Inflammatory macrophage treated with lipopolysaccharide for 4 hours (primary cell): ENCODE results near the gene DIDO1.
A peak's percentile ranks its signal among the peaks of the same experiment; 100 is the strongest.

ENCODE experiments used
- DNase-seq: peaks from one replicate; pipeline ENCODE4 v3.0.0-alpha.2; 2020

The DIDO1 gene

GRCh38 chr20:62846166-62846890, 80.0 kb downstream of the DIDO1 start:
- no peak for DNase-seq

- DNase-seq, result no peak
Measured at GRCh38 chr20:62845416-62846160, 80.7 kb downstream of the DIDO1 start.

GRCh38 chr20:62844182-62844581, 82.1 kb downstream of the DIDO1 start:
- DNase-seq, result no peak

DNA sequence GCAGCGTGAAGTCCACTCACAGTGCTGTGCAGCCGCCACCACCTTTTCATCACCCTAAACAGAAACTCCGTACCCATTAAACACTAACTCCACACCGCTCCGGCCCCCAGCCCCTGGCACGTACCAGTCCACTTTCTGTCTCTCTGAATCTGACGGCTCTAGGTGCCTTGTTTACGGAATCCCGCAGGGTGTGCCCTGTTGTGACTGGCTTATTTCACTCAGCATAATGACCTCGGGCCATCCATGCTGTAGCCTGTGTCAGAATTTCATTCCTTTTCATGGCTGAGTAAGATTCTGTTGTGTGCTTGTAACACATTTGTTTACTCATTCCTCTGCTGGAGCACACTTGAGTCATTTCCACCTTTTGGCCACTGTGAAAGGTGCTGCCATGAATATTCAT, 82.6 kb downstream of the DIDO1 start:
- no peak for DNase-seq

GRCh38 chr20:62841705-62842212, 84.5 kb downstream of the DIDO1 start:
- DNase-seq, result no peak

DNA sequence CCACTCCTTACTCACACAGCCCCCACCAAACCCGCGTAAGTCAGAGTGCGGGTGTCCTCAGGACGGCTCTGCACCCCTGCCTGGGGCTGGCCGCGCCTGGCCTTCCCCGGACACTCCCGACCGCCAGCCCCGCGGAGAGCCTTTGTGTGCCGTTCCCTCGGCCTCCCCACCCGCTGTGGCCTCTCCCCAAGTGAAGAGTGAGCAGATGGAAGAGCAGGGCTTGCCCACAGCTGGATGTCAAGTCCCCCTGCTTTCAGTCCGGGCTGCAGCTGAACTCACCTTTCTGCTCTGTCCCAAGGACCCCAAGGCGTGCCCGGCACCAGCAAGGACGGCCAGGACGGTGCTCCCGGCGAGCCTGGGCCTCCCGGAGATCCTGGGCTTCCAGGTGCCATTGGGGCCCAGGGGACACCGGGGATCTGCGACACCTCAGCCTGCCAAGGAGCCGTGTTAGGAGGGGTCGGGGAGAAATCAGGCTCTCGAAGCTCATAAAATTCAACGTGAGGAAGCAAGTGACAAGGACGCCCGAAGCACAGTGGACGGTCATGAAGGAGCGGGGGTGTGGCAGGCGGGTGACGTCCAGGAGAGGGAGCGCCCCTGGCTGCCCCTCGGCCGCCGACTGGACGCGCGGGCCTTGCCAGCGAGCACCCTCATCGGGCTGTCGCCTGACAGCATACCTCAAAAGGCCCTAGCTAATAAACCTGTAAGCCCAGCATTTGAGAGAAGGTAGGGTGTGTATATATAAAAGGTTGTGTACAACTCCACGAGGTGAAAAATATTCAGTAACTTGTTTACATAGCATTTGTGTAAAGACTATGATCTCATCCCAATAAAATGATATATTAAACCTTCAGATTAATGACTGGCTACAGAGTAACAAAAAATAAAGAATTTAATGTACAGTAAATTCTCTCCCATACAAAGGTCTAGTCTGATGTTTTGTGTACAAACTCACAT, 85.8 kb downstream of the DIDO1 start:
- DNase-seq, result no peak

GRCh38 chr20:62839816-62840215, 86.5 kb downstream of the DIDO1 start:
- no peak for DNase-seq

- DNase-seq, result no peak
Measured at GRCh38 chr20:62839261-62839660, 87.0 kb downstream of the DIDO1 start.

DNA sequence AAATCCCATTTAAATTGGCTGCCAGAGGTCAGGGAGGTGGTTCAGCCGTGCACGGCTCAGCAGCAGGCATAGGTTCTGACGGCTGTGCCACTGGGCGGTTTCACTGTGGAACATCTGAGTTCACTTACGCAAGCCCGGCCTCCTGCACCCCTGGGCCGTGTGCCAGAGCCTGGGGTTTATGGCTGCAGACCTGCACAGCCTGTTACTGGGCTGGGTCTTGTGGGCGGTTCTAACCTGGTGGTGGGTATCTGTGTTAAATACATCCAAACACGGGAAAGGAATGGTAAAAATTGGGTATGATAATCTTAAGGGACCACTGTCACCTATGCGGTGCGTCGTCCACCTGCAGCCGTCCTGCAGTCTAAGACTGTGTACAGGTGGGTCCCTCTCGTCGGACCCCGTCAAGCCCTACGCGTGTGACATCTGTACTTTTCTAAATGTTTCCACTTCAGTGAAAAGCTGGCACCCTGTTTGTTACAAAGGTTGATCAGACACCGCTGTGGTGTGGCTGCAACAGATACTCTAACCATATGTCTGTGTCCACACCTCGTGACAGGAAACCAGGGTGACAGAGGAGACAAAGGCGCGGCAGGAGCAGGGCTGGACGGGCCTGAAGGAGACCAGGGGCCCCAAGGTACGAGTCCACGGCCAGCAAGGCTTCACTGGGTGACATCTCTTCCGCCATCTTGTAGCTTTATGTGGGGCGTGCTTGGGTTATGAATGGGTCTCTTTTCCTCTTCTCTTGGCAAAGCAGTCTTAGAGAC, 88.0 kb downstream of the DIDO1 start:
- no peak for DNase-seq

DNA sequence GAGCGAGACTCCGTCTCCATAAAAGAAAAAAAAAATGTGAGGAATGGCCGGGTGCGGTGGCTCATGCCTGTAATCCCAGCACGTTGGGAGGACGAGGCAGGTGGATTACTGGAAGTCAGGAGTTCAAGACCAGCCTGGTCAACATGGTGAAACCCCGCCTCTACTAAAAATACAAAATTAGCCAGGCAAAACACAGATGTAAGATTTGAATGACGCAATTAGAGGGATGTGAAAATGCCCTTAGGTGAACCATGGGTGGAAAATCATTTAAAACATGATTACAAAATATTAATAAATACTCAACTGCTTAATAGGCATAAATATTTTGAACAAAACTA, 88.5 kb downstream of the DIDO1 start:
- DNase-seq, result peak; percentile 33

- DNase-seq, result no peak
Measured at GRCh38 chr20:62836967-62837490, 89.3 kb downstream of the DIDO1 start.

GRCh38 chr20:62835931-62836861, 90.1 kb downstream of the DIDO1 start:
- no peak for DNase-seq

DNA sequence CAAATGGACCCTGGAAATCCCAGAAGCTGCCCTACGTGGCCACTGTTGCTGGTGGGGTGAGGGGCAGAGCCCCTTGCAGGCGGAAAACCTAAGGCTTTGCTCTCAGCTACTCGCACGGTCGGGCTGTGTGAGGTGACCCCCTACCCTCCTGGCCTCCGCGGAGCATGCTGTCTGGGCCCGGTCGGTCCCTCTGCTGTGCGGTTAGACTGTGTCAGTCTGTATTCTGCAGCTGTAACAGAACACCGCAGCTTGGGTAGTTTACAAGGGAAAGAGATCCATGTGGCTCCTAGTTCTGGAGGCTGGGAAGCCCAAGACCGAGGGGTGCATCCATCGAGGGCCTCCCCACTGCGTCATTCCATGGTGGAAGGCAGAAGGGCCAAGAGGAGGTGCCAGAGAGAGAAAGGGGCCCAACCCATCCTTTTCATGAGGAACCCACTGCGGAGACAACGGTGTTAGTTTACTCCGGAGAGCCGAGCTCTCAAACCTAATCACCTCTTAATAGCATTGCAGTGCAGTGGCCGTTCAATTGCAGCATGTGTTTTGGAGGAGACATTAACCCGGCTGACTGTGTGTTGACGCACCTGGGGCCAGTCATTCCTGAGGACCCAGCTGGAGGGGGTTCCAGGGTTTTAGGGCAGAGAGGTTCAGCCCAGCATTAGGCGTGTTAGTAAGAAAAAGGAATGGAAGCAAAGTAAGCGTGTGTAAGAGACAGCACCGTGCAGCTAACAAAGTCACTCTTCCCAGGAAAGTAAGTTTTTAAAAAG, 91.2 kb downstream of the DIDO1 start:
- no peak for DNase-seq

DNA sequence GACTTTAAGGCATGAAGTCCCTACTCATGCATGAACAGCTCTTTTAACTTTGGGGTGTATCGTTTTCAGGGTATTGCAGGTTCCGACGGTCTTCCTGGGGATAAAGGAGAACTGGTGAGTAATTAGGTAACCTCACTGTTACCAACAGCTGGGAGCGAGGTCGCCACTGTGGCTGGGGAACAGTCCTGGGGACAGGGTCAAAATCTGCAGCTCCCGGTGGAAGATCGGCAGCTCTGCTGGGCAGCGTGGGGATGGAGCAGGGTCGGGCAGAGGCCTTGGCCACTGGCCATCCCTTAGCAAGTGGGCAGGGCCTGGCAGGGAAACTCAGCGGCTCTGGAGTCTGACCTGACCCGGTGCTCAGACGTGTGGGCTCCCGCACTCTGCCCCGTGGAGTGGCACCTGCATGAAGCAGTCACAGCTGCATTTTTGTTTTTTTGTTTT, 93.3 kb downstream of the DIDO1 start:
- peak; percentile 46 for DNase-seq

- peak; percentile 87 for DNase-seq
Measured at GRCh38 chr20:62832212-62832922, 93.9 kb downstream of the DIDO1 start.

DNA sequence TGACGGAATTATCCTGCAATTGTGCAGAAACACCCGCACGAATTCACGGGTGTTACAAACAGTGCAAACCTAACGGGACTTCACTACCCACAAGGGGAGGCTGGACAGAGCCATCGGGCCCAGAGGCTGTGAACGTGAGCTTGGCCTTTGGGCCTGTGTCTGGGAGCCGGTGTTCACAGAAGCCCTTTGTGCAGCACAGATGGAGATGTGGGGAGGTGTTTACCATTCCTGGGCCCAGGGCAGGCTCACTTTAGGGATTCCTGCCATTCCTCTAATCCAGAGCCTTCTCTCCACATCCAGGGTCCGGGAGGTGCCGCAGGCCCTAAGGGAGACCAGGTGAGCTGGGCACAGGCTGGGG, 94.5 kb downstream of the DIDO1 start:
- no peak for DNase-seq

- DNase-seq, result no peak
Measured at GRCh38 chr20:62831361-62831788, 94.9 kb downstream of the DIDO1 start.

DNA sequence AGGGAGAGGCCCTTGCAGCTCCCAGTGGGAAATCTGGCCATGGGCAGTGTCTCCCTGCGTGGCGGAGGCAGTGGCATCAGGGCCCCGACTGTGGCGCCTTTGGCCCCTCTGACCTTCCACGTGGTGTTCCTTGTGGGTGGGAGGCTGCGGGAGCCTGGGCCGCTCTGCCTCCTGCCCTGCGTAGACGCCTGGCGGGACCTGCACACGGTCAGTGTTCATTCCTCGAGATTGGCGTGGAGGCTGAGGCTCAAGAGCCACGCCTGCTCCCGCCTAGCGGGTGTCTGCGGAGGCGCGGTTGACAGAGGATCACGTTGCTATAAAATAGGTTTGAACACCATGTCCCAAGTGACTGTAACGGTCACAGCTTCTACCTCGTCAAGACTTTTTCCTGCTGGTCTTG, 95.5 kb downstream of the DIDO1 start:
- DNase-seq, result no peak

GRCh38 chr20:62830251-62830650, 96.1 kb downstream of the DIDO1 start:
- DNase-seq, result no peak
